Epithelial cell of umbilical artery (primary cell): ENCODE data around the gene KRTAP10-9. TPM values are rescaled to one million over a fixed set of nuclear protein-coding genes. Genes with fewer than 3 reads are reported as not detected.

Experiments used
- total RNA-seq: library from RNA; depleted of rRNA; stranded (reverse); fragments of >200 nt; gene quantifications from 2 replicates; pipeline ENCODE4 v1.2.3, GENCODE V29; 2014

The KRTAP10-9 gene
- not detected in 2 replicates for total RNA-seq

GRCh38 chr21:44626673-44627143 is at the start of gene KRTAP10-9:
KRTAP10-9 (plus strand) TSS chr21:44627093; CDS start chr21:44627172, 79 bp downstream.

GRCh38 chr21:44580231-44580821 is 46.6 kb upstream of the KRTAP10-9 start, which contains the start of gene KRTAP10-5:
KRTAP10-5 (minus strand) TSS chr21:44580604; CDS start chr21:44580578, 26 bp downstream.

GRCh38 chr21:44592446-44593311 is 34.2 kb upstream of the KRTAP10-9 start, which contains the start of gene KRTAP10-6:
KRTAP10-6 (minus strand) TSS chr21:44592505; CDS start chr21:44592484, 21 bp downstream.

GRCh38 chr21:44600118-44600978 is 26.5 kb upstream of the KRTAP10-9 start, which contains the start of gene KRTAP10-7:
KRTAP10-7 (plus strand) TSS chr21:44600597; CDS start chr21:44600622, 25 bp downstream.

GRCh38 chr21:44612029-44612486 is 14.8 kb upstream of the KRTAP10-9 start, which contains the start of gene KRTAP10-8:
KRTAP10-8 (plus strand) TSS chr21:44612079; CDS start chr21:44612101, 22 bp downstream.

GRCh38 chr21:44637018-44637850 is 10.3 kb downstream of the KRTAP10-9 start, which contains the start of gene KRTAP10-10:
KRTAP10-10 (plus strand) TSS chr21:44637356; CDS start chr21:44637418, 62 bp downstream.

GRCh38 chr21:44646366-44647221 is 19.7 kb downstream of the KRTAP10-9 start, which contains the start of gene KRTAP10-11:
KRTAP10-11 (plus strand) TSS chr21:44646414; CDS start chr21:44646459, 45 bp downstream.

GRCh38 chr21:44654576-44655175 is 27.8 kb downstream of the KRTAP10-9 start, which contains the start of gene KRTAP12-4:
KRTAP12-4 (minus strand) TSS chr21:44654659; CDS start chr21:44654614, 45 bp downstream.

GRCh38 chr21:44657635-44658540 is 31.0 kb downstream of the KRTAP10-9 start, which contains the start of gene KRTAP12-3:
KRTAP12-3 (plus strand) TSS chr21:44657932; CDS start chr21:44657980, 48 bp downstream.

GRCh38 chr21:44666401-44667320 is 39.8 kb downstream of the KRTAP10-9 start, which contains the start of gene KRTAP12-2:
KRTAP12-2 (minus strand) TSS chr21:44666927; CDS start chr21:44666886, 41 bp downstream.

Other genes starting within 250 kb of the KRTAP10-9 start
- 0.61 and 1.9 TPM in 2 replicates for gene LRRC3, start 171.6 kb upstream of the KRTAP10-9 start, total RNA-seq
- not detected in 2 replicates for gene KRTAP10-1, start 86.9 kb upstream of the KRTAP10-9 start, total RNA-seq
- not detected in 2 replicates for gene KRTAP10-2, start 75.6 kb upstream of the KRTAP10-9 start, total RNA-seq
- not detected in 2 replicates for gene KRTAP10-3, start 68.3 kb upstream of the KRTAP10-9 start, total RNA-seq
- not detected in 2 replicates for gene KRTAP10-4, start 53.4 kb upstream of the KRTAP10-9 start, total RNA-seq
- not detected in 2 replicates for gene KRTAP10-5, start 46.5 kb upstream of the KRTAP10-9 start, total RNA-seq
- not detected in 2 replicates for gene KRTAP10-6, start 34.6 kb upstream of the KRTAP10-9 start, total RNA-seq
- not detected in 2 replicates for gene KRTAP10-7, start 26.5 kb upstream of the KRTAP10-9 start, total RNA-seq
- gene KRTAP10-8, start 15.0 kb upstream of the KRTAP10-9 start, total RNA-seq, result not detected in 2 replicates
- gene KRTAP10-10, start 10.3 kb downstream of the KRTAP10-9 start, total RNA-seq, result not detected in 2 replicates
- not detected in 2 replicates for gene KRTAP10-11, start 19.3 kb downstream of the KRTAP10-9 start, total RNA-seq
- gene KRTAP12-4, start 27.6 kb downstream of the KRTAP10-9 start, total RNA-seq, result not detected in 2 replicates
- gene KRTAP12-3, start 30.8 kb downstream of the KRTAP10-9 start, total RNA-seq, result not detected in 2 replicates
- not detected in 2 replicates for gene KRTAP12-2, start 39.8 kb downstream of the KRTAP10-9 start, total RNA-seq
- gene KRTAP12-1, start 55.1 kb downstream of the KRTAP10-9 start, total RNA-seq, result not detected in 2 replicates
- gene KRTAP10-12, start 70.1 kb downstream of the KRTAP10-9 start, total RNA-seq, result not detected in 2 replicates
- gene TSPEAR, start 84.5 kb downstream of the KRTAP10-9 start, total RNA-seq, result not detected in 2 replicates
- 75.4 and 101 TPM in 2 replicates for gene UBE2G2, start 174.7 kb downstream of the KRTAP10-9 start, total RNA-seq
- gene SUMO3, start 191.0 kb downstream of the KRTAP10-9 start, total RNA-seq, result 88.0 and 101 TPM in 2 replicates
- gene PTTG1IP, start 246.6 kb downstream of the KRTAP10-9 start, total RNA-seq, result 300 and 391 TPM in 2 replicates